ENCODE measurements around the gene RTKN2. TPM values are rescaled to one million over a fixed set of nuclear protein-coding genes. Genes with fewer than 3 reads are reported as not detected.

RTKN2 gene
- total and polyA plus RNA-seq, 2 experiments from 2014 or later: 1.1 to 4.4 TPM

DNA sequence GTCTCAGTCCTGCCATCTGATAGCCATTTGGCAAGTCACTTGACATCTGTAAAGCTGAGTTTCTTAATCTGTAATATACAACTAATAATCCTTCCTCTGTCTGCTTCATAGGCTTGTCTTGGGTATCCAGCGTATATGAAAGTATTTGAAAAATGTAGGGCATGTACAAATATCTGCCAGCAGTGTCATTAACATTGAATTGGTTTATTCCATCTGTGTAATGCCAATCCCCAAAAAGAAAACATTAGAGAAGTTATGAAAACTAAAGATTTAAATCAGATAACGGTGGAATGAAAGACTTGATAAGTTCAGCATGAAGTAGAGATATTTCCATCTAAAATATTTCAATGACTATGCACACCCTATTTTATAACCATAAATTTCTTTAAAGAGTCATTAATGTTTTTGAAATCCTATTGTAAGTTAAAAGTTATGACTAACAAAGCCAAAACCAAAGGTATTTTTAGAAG, 9.8 kb upstream of the RTKN2 start:
- Histone ChIP-seq H3K27me3 (no peaks in the 10 kb centered on the region), H3K27ac (no peak overlapping the region), H3K4me1 (ENCODE audit: low read depth) (no peaks in the 10 kb centered on the region), H3K9me3 (ENCODE audit: low read depth) (no peaks in the 10 kb centered on the region), H3K36me3 (no peaks in the 10 kb centered on the region), H3K4me3 (no peak overlapping the region)
- TF ChIP-seq, protein P1, sequence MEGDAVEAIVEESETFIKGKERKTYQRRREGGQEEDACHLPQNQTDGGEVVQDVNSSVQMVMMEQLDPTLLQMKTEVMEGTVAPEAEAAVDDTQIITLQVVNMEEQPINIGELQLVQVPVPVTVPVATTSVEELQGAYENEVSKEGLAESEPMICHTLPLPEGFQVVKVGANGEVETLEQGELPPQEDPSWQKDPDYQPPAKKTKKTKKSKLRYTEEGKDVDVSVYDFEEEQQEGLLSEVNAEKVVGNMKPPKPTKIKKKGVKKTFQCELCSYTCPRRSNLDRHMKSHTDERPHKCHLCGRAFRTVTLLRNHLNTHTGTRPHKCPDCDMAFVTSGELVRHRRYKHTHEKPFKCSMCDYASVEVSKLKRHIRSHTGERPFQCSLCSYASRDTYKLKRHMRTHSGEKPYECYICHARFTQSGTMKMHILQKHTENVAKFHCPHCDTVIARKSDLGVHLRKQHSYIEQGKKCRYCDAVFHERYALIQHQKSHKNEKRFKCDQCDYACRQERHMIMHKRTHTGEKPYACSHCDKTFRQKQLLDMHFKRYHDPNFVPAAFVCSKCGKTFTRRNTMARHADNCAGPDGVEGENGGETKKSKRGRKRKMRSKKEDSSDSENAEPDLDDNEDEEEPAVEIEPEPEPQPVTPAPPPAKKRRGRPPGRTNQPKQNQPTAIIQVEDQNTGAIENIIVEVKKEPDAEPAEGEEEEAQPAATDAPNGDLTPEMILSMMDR (IDR thresholded peaks at IDR 0.05; ENCODE audit: low read depth, low read length): no peak
- DNase-seq (ENCODE audit: low read depth in 1 of 2, low spot score in 1 of 2): peak in 1 of 2 donors; percentile 22

DNA sequence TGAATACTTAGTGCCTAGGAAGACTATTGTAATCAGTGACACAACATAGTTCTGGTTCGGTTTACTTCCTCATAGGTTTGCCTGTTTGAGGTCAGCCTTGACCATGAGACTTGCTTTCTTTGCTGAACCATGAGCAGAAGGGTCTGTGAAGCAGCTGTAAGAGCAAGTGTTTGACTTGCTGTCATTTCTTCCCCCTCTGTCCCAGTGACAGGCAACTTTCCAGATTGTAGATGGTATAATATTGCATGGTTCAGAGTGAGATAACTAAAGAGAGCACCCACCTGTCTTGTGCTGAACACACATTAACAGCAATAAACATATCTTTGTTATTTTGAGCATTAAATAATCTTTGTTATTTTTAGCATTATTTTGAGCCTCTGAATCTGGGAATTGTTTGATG, 9.3 kb upstream of the RTKN2 start:
- Histone ChIP-seq H3K36me3 (no peaks in the 10 kb centered on the region), H3K27me3 (no peaks in the 10 kb centered on the region), H3K9me3 (ENCODE audit: low read depth) (no peaks in the 10 kb centered on the region), H3K4me1 (ENCODE audit: low read depth) (no peaks in the 10 kb centered on the region), H3K27ac (no peak overlapping the region), H3K4me3 (no peak overlapping the region)
- TF ChIP-seq, protein P1 (IDR thresholded peaks at IDR 0.05; ENCODE audit: low read depth, low read length): no peak
- no peak for DNase-seq (ENCODE audit: low read depth in 1 of 2, low spot score in 1 of 2)

DNA sequence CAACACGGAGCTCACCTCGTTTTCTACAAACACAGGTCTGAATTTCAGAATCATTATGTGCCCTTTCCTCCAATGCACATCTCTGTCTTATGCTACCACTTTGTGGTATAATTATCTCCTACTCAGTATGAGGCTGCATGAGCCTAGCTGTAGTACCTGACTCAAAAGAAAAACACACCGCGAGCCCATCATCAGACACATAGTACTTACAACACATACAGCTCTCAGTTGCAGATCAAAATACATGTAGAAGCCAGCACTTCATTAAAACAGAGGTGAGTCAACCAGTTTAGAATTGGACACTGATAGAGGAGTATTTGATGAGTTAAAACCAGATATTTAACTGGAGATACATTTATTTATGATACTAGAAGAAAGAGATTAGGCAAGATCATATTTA, 1.4 kb upstream of the RTKN2 start:
- peaks cover 21% of the 10 kb centered on the region for H3K27me3 ChIP-seq
- H3K27ac ChIP-seq: no peak overlapping the region
- H3K36me3 ChIP-seq: no peaks in the 10 kb centered on the region
- no peaks in the 10 kb centered on the region for H3K4me1 ChIP-seq (ENCODE audit: low read depth)
- DNase-seq (ENCODE audit: low read depth in 1 of 2, low spot score in 1 of 2): no peak
- H3K4me3 ChIP-seq: no peak overlapping the region
- TF ChIP-seq, protein P1 (IDR thresholded peaks at IDR 0.05; ENCODE audit: low read depth, low read length): no peak
- no peaks in the 10 kb centered on the region for H3K9me3 ChIP-seq (ENCODE audit: low read depth)

DNA sequence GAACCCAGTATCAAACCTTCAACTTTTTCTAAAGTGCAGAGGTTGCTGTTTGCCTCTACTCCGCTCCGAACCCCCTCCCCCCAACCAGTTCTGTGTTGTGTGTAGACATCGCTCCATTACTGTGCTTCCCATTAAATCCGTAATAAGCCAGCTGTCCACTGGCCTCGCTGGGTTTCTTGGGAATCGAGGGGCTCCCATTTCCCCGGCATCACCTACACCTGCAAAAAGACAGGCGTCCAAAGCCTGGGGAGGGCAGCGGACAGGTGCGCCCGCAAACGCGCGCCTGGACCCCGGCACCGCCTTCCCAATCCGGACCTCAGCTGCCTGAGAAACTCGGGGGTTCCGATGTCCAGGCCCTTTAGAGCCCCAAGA, 631 bp downstream of the RTKN2 start:
- peak overlapping the region; percentile 10 for H3K27ac ChIP-seq
- H3K27me3 ChIP-seq: peaks cover 21% of the 10 kb centered on the region
- no peaks in the 10 kb centered on the region for H3K4me1 ChIP-seq (ENCODE audit: low read depth)
- no peaks in the 10 kb centered on the region for H3K9me3 ChIP-seq (ENCODE audit: low read depth)
- H3K4me3 ChIP-seq: peak overlapping the region; percentile 75
- H3K36me3 ChIP-seq: no peaks in the 10 kb centered on the region
- TF ChIP-seq, protein P1 (IDR thresholded peaks at IDR 0.05; ENCODE audit: low read depth, low read length): no peak
- peak in 1 of 2 donors; percentile 19 for DNase-seq (ENCODE audit: low read depth in 1 of 2, low spot score in 1 of 2)

DNA sequence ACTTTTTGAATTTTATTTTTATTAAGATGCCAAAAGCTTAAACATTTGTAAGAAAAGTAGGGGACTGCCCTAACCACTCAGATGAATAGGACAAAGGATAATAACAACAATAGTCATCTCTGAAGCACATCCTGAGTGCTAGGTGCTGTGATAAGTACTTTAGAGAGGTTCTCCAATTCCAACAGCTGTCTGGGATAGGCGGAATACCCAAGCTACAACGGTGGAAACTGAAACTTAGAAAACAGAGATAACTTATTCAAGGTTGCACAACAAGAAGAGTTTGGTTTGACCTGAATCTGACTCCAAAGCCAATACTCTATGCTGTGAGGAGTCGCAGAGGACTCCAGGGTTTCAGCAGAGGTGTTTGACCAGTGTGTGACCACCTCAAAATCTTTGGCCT, 2.0 kb downstream of the RTKN2 start:
- no peak for DNase-seq (ENCODE audit: low read depth in 1 of 2, low spot score in 1 of 2)
- Histone ChIP-seq H3K4me3 (no peak overlapping the region), H3K4me1 (ENCODE audit: low read depth) (no peaks in the 10 kb centered on the region), H3K9me3 (ENCODE audit: low read depth) (no peaks in the 10 kb centered on the region), H3K27ac (no peak overlapping the region), H3K27me3 (peaks cover 20% of the 10 kb centered on the region), H3K36me3 (no peaks in the 10 kb centered on the region)
- TF ChIP-seq, protein P1 (IDR thresholded peaks at IDR 0.05; ENCODE audit: low read depth, low read length): no peak

DNA sequence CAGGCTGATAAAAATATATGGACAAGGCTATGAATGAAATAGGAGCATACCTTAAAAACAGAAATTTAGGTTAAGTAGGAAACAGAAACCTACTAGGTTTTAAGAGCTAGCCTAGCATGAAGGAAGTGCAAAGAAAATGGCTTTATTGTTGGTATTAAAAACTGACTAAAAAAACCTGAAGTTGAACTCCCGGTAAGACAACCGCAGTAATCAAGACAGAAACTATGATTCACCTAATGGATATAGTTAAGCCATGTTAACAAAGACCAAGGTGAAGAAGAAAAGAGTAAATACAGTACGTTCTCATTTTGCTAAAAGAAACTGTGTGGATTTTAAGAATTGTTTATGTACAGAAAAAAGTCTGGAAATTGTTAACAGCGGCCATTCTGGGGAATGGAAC, 2.5 kb downstream of the RTKN2 start:
- TF ChIP-seq, protein P1 (IDR thresholded peaks at IDR 0.05; ENCODE audit: low read depth, low read length): no peak
- Histone ChIP-seq H3K36me3 (no peaks in the 10 kb centered on the region), H3K9me3 (ENCODE audit: low read depth) (no peaks in the 10 kb centered on the region), H3K27ac (no peak overlapping the region), H3K4me1 (ENCODE audit: low read depth) (no peaks in the 10 kb centered on the region), H3K27me3 (peaks cover 16% of the 10 kb centered on the region), H3K4me3 (no peak overlapping the region)
- no peak for DNase-seq (ENCODE audit: low read depth in 1 of 2, low spot score in 1 of 2)

Measured in cardiac muscle cell (in vitro differentiated cells and primary cell).